HepG2 (cell line): ENCODE measurements around the gene FHL5. TPM values are rescaled to one million over a fixed set of nuclear protein-coding genes. Genes with fewer than 3 reads are reported as not detected.

Source experiments
- ATRX ChIP-seq: sonication (generic); formaldehyde crosslinking; IDR thresholded peaks from 2 replicates; pipeline ENCODE4 v1.4.0; 2020; ENCODE audit warnings: missing genetic modification reagents, borderline replicate concordance
- CENPT ChIP-seq: sonication (generic); formaldehyde crosslinking; IDR thresholded peaks from 2 replicates; pipeline ENCODE4 v1.8.0; 2022; ENCODE audit warnings: low read depth, mild to moderate bottlenecking, moderate library complexity, missing genetic modification reagents
- GLI4 ChIP-seq: sonication (generic); formaldehyde crosslinking; IDR thresholded peaks from 2 replicates; pipeline ENCODE4 v1.5.1; 2020; ENCODE audit warnings: missing genetic modification reagents, mild to moderate bottlenecking, moderate library complexity, borderline replicate concordance
- JUND ChIP-seq: sonication (generic); formaldehyde crosslinking; IDR thresholded peaks from 2 replicates; pipeline ENCODE4 v1.8.0; 2022; ENCODE audit warnings: mild to moderate bottlenecking, missing genetic modification reagents
- KDM3A ChIP-seq: IDR thresholded peaks from 2 replicates; pipeline ENCODE4 v1.6.1; 2018; ENCODE audit warnings: low read depth, missing compliant biosample characterization
- KLF12 ChIP-seq: sonication (generic); formaldehyde crosslinking; IDR thresholded peaks from 2 replicates; pipeline ENCODE4 v1.4.0; 2020; ENCODE audit warnings: missing genetic modification reagents, borderline replicate concordance
- KLF16 ChIP-seq, 2 experiments: sonication (generic) in 1 of 2; formaldehyde crosslinking in 1 of 2; IDR thresholded peaks; 2 replicates each; pipeline versions ENCODE4 v1.6.1 to v1.8.0; 2016 to 2023; ENCODE audit warnings: missing genetic modification reagents in 2 of 2, missing compliant biosample characterization in 1 of 2
- MXD4 ChIP-seq: IDR thresholded peaks from 2 replicates; pipeline ENCODE4 v1.6.1; 2016; ENCODE audit warnings: mild to moderate bottlenecking, missing biosample characterization, missing genetic modification reagents
- NFKBIZ ChIP-seq: IDR thresholded peaks from 2 replicates; pipeline ENCODE4 v1.6.1; 2018; ENCODE audit warnings: missing genetic modification reagents, missing compliant biosample characterization
- POLR2G ChIP-seq: fragments of 200-400 bp; formaldehyde crosslinking; IDR thresholded peaks from 2 replicates; pipeline ENCODE4 v1.6.1; 2018; ENCODE audit warnings: mild to moderate bottlenecking, low read depth, low read length, moderate library complexity
- RBM39 ChIP-seq: fragments of 200-400 bp; formaldehyde crosslinking; IDR thresholded peaks from one replicate; pipeline ENCODE4 v1.6.1; 2018; ENCODE audit warnings: antibody characterized with exemption, mild to moderate bottlenecking, low read depth, low read length; ENCODE audit not compliant: poor library complexity, severe bottlenecking
- RXRA ChIP-seq: sonication (generic); formaldehyde crosslinking; IDR thresholded peaks from 2 replicates; pipeline ENCODE4 v1.5.1; 2020; ENCODE audit warnings: missing genetic modification reagents
- SATB2 ChIP-seq: sonication (generic); formaldehyde crosslinking; IDR thresholded peaks from 2 replicates; pipeline ENCODE4 v1.5.0; 2020; ENCODE audit warnings: missing genetic modification reagents
- STAG1 ChIP-seq: sonication (generic); formaldehyde crosslinking; IDR thresholded peaks from 2 replicates; pipeline ENCODE4 v1.4.0; 2020; ENCODE audit warnings: missing genetic modification reagents
- STAT5B ChIP-seq: sonication (generic); formaldehyde crosslinking; IDR thresholded peaks from 2 replicates; pipeline ENCODE4 v1.4.0; 2020; ENCODE audit warnings: missing genetic modification reagents
- TBX2 ChIP-seq: sonication (generic); formaldehyde crosslinking; IDR thresholded peaks from 2 replicates; pipeline ENCODE4 v1.5.0; 2020; ENCODE audit warnings: missing genetic modification reagents, mild to moderate bottlenecking, borderline replicate concordance
- TEAD2 ChIP-seq: sonication (generic); formaldehyde crosslinking; IDR thresholded peaks from 2 replicates; pipeline ENCODE4 v1.9.0; 2021; ENCODE audit warnings: missing genetic modification reagents
- TOPORS ChIP-seq: sonication (generic); formaldehyde crosslinking; IDR thresholded peaks from 2 replicates; pipeline ENCODE4 v1.8.0; 2023; ENCODE audit warnings: mild to moderate bottlenecking, missing genetic modification reagents
- ZBTB44 ChIP-seq: sonication (generic); formaldehyde crosslinking; IDR thresholded peaks from 2 replicates; pipeline ENCODE4 v1.4.0; 2020; ENCODE audit warnings: missing genetic modification reagents
- ZFP36L1 ChIP-seq: sonication (generic); formaldehyde crosslinking; IDR thresholded peaks from 2 replicates; pipeline ENCODE4 v1.8.0; 2022; ENCODE audit warnings: mild to moderate bottlenecking, missing genetic modification reagents, moderate library complexity
- ZFP62 ChIP-seq: sonication (generic); formaldehyde crosslinking; IDR thresholded peaks from 2 replicates; pipeline ENCODE4 v1.4.0; 2020; ENCODE audit warnings: missing genetic modification reagents
- ZKSCAN5 ChIP-seq: sonication (generic); formaldehyde crosslinking; IDR thresholded peaks from 2 replicates; pipeline ENCODE4 v1.5.1; 2020; ENCODE audit warnings: mild to moderate bottlenecking, missing genetic modification reagents
- ZNF337 ChIP-seq: sonication (generic); formaldehyde crosslinking; IDR thresholded peaks from 2 replicates; pipeline ENCODE4 v1.5.1; 2020; ENCODE audit warnings: missing genetic modification reagents, low read depth, mild to moderate bottlenecking, borderline replicate concordance
- ZNF432 ChIP-seq: sonication (generic); formaldehyde crosslinking; IDR thresholded peaks from 2 replicates; pipeline ENCODE4 v1.5.0; 2020; ENCODE audit warnings: missing genetic modification reagents, mild to moderate bottlenecking, borderline replicate concordance
- ZNF572 ChIP-seq: sonication (generic); formaldehyde crosslinking; IDR thresholded peaks from 2 replicates; pipeline ENCODE4 v1.5.1; 2020; ENCODE audit warnings: mild to moderate bottlenecking, missing genetic modification reagents
- ZNF672 ChIP-seq: sonication (generic); formaldehyde crosslinking; IDR thresholded peaks from 2 replicates; pipeline ENCODE4 v1.8.1; 2022; ENCODE audit warnings: missing genetic modification reagents
- ZNF713 ChIP-seq: sonication (generic); formaldehyde crosslinking; IDR thresholded peaks from 2 replicates; pipeline ENCODE4 v1.4.0; 2020; ENCODE audit warnings: mild to moderate bottlenecking, missing genetic modification reagents
- ZNF841 ChIP-seq: sonication (generic); formaldehyde crosslinking; IDR thresholded peaks from 2 replicates; pipeline ENCODE4 v1.8.1; 2023; ENCODE audit warnings: missing genetic modification reagents, borderline replicate concordance
- ZNF883 ChIP-seq: sonication (generic); formaldehyde crosslinking; IDR thresholded peaks from 2 replicates; pipeline ENCODE4 v1.5.1; 2020; ENCODE audit warnings: mild to moderate bottlenecking, missing genetic modification reagents; ENCODE audit errors: not compliant biosample characterization
- polyA plus RNA-seq, 8 experiments: library from polyadenylated mRNA; depleted of rRNA in 3 of 8; stranded (reverse) in 7 of 8; unstranded in 1 of 8; fragments of >200 nt; fragmentation: Illumina TruSeq in 4 of 8; extraction: Trizol in 4 of 8; gene quantifications; 2 replicates each; pipeline versions ENCODE4 v1.2.1 to v1.2.3, GENCODE V29; 2011 to 2016; ENCODE audit warnings: low read depth in 4 of 8, missing spikeins in 1 of 8, mixed read lengths in 1 of 8; ENCODE audit not compliant: insufficient read depth in 1 of 8
- total RNA-seq, 5 experiments: library from RNA; depleted of rRNA; stranded (reverse); fragments of >200 nt; fragmentation: Illumina TruSeq; extraction: Trizol; gene quantifications; 2 replicates each; pipeline ENCODE4 v1.2.3, GENCODE V29; 2016; ENCODE audit warnings: low read depth in 1 of 5
- TF ChIP-seq, protein P1 (sequence below): sonication (generic); IDR thresholded peaks from 2 replicates; pipeline ENCODE4 v1.6.1; 2016; ENCODE audit warnings: low read depth, borderline replicate concordance

The FHL5 gene
- total and polyA plus RNA-seq, 2 of the 13 experiments (the other 11 are each of a cell fraction or from before 2014, with no cell fraction given) = not detected

DNA sequence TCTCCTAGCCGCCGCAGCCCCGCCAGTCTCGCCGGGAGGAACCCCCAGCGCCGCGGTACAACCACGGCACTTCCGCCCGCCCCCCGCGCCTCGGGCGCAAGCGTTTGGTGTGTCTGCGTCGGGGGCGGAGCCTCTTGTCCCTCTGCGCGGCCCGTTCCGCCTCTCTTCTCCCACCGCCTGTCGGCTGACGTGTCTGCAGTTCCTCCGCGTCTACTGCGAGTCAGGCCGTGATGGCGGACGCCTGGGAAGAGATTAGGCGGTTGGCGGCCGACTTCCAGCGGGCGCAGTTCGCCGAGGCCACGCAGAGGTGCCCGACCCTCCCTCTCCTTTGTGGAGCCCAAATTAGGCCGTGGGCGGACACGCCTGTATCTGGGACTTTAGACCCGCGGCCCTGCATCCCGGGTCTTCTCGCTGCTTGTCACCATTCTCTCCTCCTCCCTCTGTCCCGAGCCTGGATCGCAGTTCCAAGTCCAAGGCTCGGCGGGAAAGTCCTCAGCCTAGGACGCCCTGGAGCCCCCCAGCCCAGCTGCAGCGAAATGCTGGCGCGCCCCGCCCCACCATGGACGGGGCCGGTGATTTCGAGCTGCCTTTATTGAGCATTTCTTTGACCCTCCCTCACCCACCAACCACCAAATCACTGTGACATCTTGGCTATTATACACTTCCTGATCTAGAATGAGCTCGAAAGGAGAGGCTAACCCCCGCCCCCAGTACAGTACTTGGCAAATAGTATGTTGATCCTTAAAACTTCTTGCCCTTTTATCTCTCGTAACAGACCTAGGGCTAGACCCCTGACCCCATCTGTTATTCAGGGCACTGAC, 41.1 kb upstream of the FHL5 start, which contains the start of gene UFL1 (continued):
- TF ChIP-seq RBM39 = peak; percentile 71
- TF ChIP-seq ZNF841 (CRISPR knock-in tag) = no peak
- peak; percentile 98 for TF ChIP-seq POLR2G
- peak; percentile 63; the same call in 1 of the 2 replicates for TF ChIP-seq MXD4 (CRISPR knock-in tag)
- no peak for TF ChIP-seq ZBTB44
- no peak for TF ChIP-seq ZNF713 (CRISPR knock-in tag)
- no peak for TF ChIP-seq TEAD2
- TF ChIP-seq ZKSCAN5 (CRISPR knock-in tag) = peak; percentile 69; the same call in 1 of the 2 replicates
- peak; percentile 83 for TF ChIP-seq ZNF883 (CRISPR knock-in tag)
- TF ChIP-seq STAG1 (CRISPR knock-in tag) = no peak
- no peak for TF ChIP-seq ZNF672 (CRISPR knock-in tag)
- 0 out of 2 replicates have a peak, but pooled peaks have one; percentile 23 for TF ChIP-seq JUND
- TF ChIP-seq TBX2 = peak; percentile 73; the same call in 1 of the 2 replicates
- peak; percentile 65; the same call in 1 of the 2 replicates for TF ChIP-seq ZFP36L1
- TF ChIP-seq KDM3A (CRISPR knock-in tag) = peak; percentile 74
- TF ChIP-seq ATRX (CRISPR knock-in tag) = no peak
- 0 out of 2 replicates have a peak, but pooled peaks have one; percentile 33 for TF ChIP-seq ZNF337 (CRISPR knock-in tag)
- TF ChIP-seq GLI4 = peak; percentile 69; the same call in 1 of the 2 replicates
- peak; percentile 66; the same call in 1 of the 2 replicates for TF ChIP-seq RXRA
- TF ChIP-seq ZNF432 (CRISPR knock-in tag) = no peak
- TF ChIP-seq ZNF572 (CRISPR knock-in tag) = no peak
- TF ChIP-seq CENPT (CRISPR knock-in tag) = no peak
- 0 out of 2 replicates have a peak, but pooled peaks have one; percentile 49 for TF ChIP-seq SATB2 (CRISPR knock-in tag)
- TF ChIP-seq NFKBIZ (CRISPR knock-in tag) = no peak
- TF ChIP-seq STAT5B (CRISPR knock-in tag) = no peak
- no peak for TF ChIP-seq ZFP62 (CRISPR knock-in tag)
- TF ChIP-seq, protein P1, sequence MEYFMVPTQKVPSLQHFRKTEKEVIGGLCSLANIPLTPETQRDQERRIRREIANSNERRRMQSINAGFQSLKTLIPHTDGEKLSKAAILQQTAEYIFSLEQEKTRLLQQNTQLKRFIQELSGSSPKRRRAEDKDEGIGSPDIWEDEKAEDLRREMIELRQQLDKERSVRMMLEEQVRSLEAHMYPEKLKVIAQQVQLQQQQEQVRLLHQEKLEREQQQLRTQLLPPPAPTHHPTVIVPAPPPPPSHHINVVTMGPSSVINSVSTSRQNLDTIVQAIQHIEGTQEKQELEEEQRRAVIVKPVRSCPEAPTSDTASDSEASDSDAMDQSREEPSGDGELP = peak; percentile 7; the same call in 1 of the 2 replicates
- peak; percentile 76 for TF ChIP-seq TOPORS (CRISPR knock-in tag)
- peak in 1 of 2 experiments; percentile 89; a peak in 2 of 4 replicates for TF ChIP-seq KLF16 (CRISPR knock-in tag; IDR thresholded peaks at IDR 0.05)
- TF ChIP-seq KLF12 (CRISPR knock-in tag) = peak; percentile 67
